Liver (tissue), 9 donors: ENCODE results near the gene COLEC12. TPM values are rescaled to one million over a fixed set of nuclear protein-coding genes. Genes with fewer than 3 reads are reported as not detected.

ENCODE experiments used
- DNase-seq: peaks from one replicate; pipeline ENCODE4 v3.0.0-alpha.2; 2017; ENCODE audit warnings: low spot score
- H3K27ac ChIP-seq, 2 donors: one replicate each; pipeline ENCODE4 v1.7.0; 2013; ENCODE audit warnings: inconsistent platforms in 2 of 2, low read length in 2 of 2, control low read depth in 1 of 2, low read depth in 1 of 2, mild to moderate bottlenecking in 1 of 2
- H3K27me3 ChIP-seq, 4 donors: one replicate each; pipeline versions ENCODE4 v1.6.1 to v1.7.0; 2013; ENCODE audit warnings: low read length in 3 of 4, inconsistent platforms in 1 of 4, mild to moderate bottlenecking in 1 of 4, moderate library complexity in 1 of 4; ENCODE audit not compliant: control insufficient read depth in 4 of 4, insufficient read depth in 4 of 4
- H3K36me3 ChIP-seq, 4 donors: one replicate each; pipeline versions ENCODE4 v1.6.1 to v1.7.0; 2013; ENCODE audit warnings: low read length in 3 of 4, mild to moderate bottlenecking in 3 of 4, low read depth in 1 of 4, moderate library complexity in 1 of 4; ENCODE audit not compliant: control insufficient read depth in 4 of 4, insufficient read depth in 3 of 4
- H3K4me1 ChIP-seq, 4 donors: one replicate each; pipeline versions ENCODE4 v1.6.1 to v1.7.0; 2013; ENCODE audit warnings: low read length in 3 of 4, mild to moderate bottlenecking in 3 of 4, moderate library complexity in 1 of 4; ENCODE audit not compliant: control insufficient read depth in 4 of 4, insufficient read depth in 4 of 4
- H3K4me3 ChIP-seq, 3 donors: one replicate each; pipeline versions ENCODE4 v1.6.1 to v1.7.0; 2013; ENCODE audit warnings: low read length in 3 of 3, control low read depth in 1 of 3, low read depth in 1 of 3, mild to moderate bottlenecking in 1 of 3
- H3K9ac ChIP-seq, 2 donors: one replicate each; pipeline ENCODE4 v1.7.0; 2013; ENCODE audit warnings: low read length in 2 of 2, mild to moderate bottlenecking in 2 of 2, moderate library complexity in 2 of 2, control low read depth in 1 of 2, low read depth in 1 of 2
- H3K9me3 ChIP-seq, 4 donors: one replicate each; pipeline versions ENCODE4 v1.6.1 to v1.7.0; 2013; ENCODE audit warnings: low read length in 3 of 4; ENCODE audit not compliant: control insufficient read depth in 4 of 4
- ATF3 ChIP-seq: IDR thresholded peaks from 2 replicates; pipeline ENCODE4 v1.6.1; 2016; ENCODE audit warnings: antibody characterized with exemption
- CTCF ChIP-seq: fragments of 150-350 bp; IDR thresholded peaks from 2 replicates; pipeline ENCODE4 v1.5.1; 2017; ENCODE audit warnings: improper control_type of control experiment, low read depth, low read length; ENCODE audit not compliant: missing input control
- EGR1 ChIP-seq, 2 donors: IDR thresholded peaks; 2 replicates each; pipeline ENCODE4 v1.6.1; 2016 to 2018; ENCODE audit warnings: antibody characterized with exemption in 2 of 2, low read depth in 2 of 2
- FOXA1 ChIP-seq: IDR thresholded peaks from 2 replicates; pipeline ENCODE4 v1.6.1; 2016; ENCODE audit warnings: antibody characterized with exemption
- FOXA2 ChIP-seq: IDR thresholded peaks from 2 replicates; pipeline ENCODE4 v1.6.1; 2016; ENCODE audit warnings: antibody characterized with exemption
- GABPA ChIP-seq, 2 donors: IDR thresholded peaks in 1 of 2; conservative IDR thresholded peaks in 1 of 2; 2 replicates each; pipeline ENCODE4 v1.6.1; 2016; ENCODE audit warnings: antibody characterized with exemption in 2 of 2, mild to moderate bottlenecking in 1 of 2, moderate library complexity in 1 of 2
- HNF4A ChIP-seq, 2 donors: conservative IDR thresholded peaks; 2 replicates each; pipeline ENCODE4 v1.6.1; 2016; ENCODE audit warnings: antibody characterized with exemption in 2 of 2, mild to moderate bottlenecking in 2 of 2
- HNF4G ChIP-seq: IDR thresholded peaks from 2 replicates; pipeline ENCODE4 v1.6.1; 2016; ENCODE audit warnings: antibody characterized with exemption
- JUND ChIP-seq, 2 donors: IDR thresholded peaks; 2 replicates each; pipeline ENCODE4 v1.6.1; 2016; ENCODE audit warnings: antibody characterized with exemption in 2 of 2
- MAX ChIP-seq: IDR thresholded peaks from 2 replicates; pipeline ENCODE4 v1.6.1; 2016; ENCODE audit warnings: antibody characterized with exemption
- NR2F2 ChIP-seq: IDR thresholded peaks from 2 replicates; pipeline ENCODE4 v1.6.1; 2016; ENCODE audit warnings: antibody characterized with exemption
- RAD21 ChIP-seq, 2 donors: IDR thresholded peaks; 2 replicates each; pipeline ENCODE4 v1.6.1; 2016; ENCODE audit warnings: antibody characterized with exemption in 2 of 2, mild to moderate bottlenecking in 2 of 2
- RXRA ChIP-seq, 2 donors: IDR thresholded peaks; 2 replicates each; pipeline ENCODE4 v1.6.1; 2017 to 2018; ENCODE audit warnings: antibody characterized with exemption in 2 of 2, mild to moderate bottlenecking in 1 of 2
- TAF1 ChIP-seq: conservative IDR thresholded peaks from 2 replicates; pipeline ENCODE4 v1.6.1; 2016; ENCODE audit warnings: antibody characterized with exemption, mild to moderate bottlenecking
- YY1 ChIP-seq: IDR thresholded peaks from 2 replicates; pipeline ENCODE4 v1.6.1; 2016; ENCODE audit warnings: antibody characterized with exemption, mild to moderate bottlenecking
- ZBTB33 ChIP-seq: IDR thresholded peaks from 2 replicates; pipeline ENCODE4 v1.6.1; 2016; ENCODE audit warnings: antibody characterized with exemption
- WGBS: extraction: QIAGEN DNeasy Blood & Tissue Kit; methylation state at CpG from one replicate; pipeline ENCODE4 v1.1.7; 2013; 5-methylcytosine and 5-hydroxymethylcytosine counted together
- polyA plus RNA-seq, 2 donors: library from polyadenylated mRNA; stranded (reverse) in 1 of 2; unstranded in 1 of 2; fragments of 200-250 nt in 1 of 2; fragments of >200 nt in 1 of 2; fragmentation: Nextera tagmentation in 1 of 2; extraction: Ambion mirVana in 1 of 2; gene quantifications; one replicate each; pipeline versions ENCODE4 v1.2.1 to v1.2.3, GENCODE V29; 2013 to 2015
- total RNA-seq, 2 donors: library from RNA; depleted of rRNA; stranded (reverse); fragments of >200 nt; gene quantifications; one replicate each; pipeline ENCODE4 v1.2.3, GENCODE V29; 2014
- donor health status: healthy.
- donor health status: healthy.
- donor health status: healthy.
- donor health status: healthy.
- donor health status: healthy.

The COLEC12 gene
- total and polyA plus RNA-seq, 4 donors: 0.03 to 1.6 (median 0.28) TPM

GRCh38 chr18:275486-275885 is 225.0 kb downstream of the COLEC12 start:
- no peak for TF ChIP-seq EGR1 (IDR thresholded peaks at IDR 0.05; ENCODE audit: low read depth in 2 of 2)
- no peak for TF ChIP-seq ATF3
- TF ChIP-seq JUND (IDR thresholded peaks at IDR 0.05): no peak
- TF ChIP-seq YY1: no peak
- no peak for TF ChIP-seq MAX
- TF ChIP-seq HNF4G: no peak
- no peak for TF ChIP-seq CTCF
- no peak for TF ChIP-seq FOXA2
- no peak for TF ChIP-seq HNF4A (conservative IDR thresholded peaks at IDR 0.05)
- TF ChIP-seq FOXA1: no peak
- TF ChIP-seq GABPA (IDR thresholded peaks at IDR 0.05 in 1 of 2, conservative IDR thresholded peaks at IDR 0.05 in 1 of 2): no peak
- TF ChIP-seq RXRA (IDR thresholded peaks at IDR 0.05): no peak
- TF ChIP-seq RAD21 (IDR thresholded peaks at IDR 0.05): no peak
- TF ChIP-seq NR2F2: no peak
- TF ChIP-seq TAF1: no peak
- Histone ChIP-seq H3K27ac (no peak overlapping the region), H3K4me3 (no peak overlapping the region), H3K9ac (no peak overlapping the region), H3K27me3 (no peaks in the 10 kb centered on the region), H3K9me3 (no peaks in the 10 kb centered on the region), H3K4me1 (no peaks in the 10 kb centered on the region), H3K36me3 (no peaks in the 10 kb centered on the region)
- DNase-seq: no peak
- WGBS: 84% methylated on average over 2 of the region's 2 CpGs

- Histone ChIP-seq H3K9ac (no peak overlapping the region), H3K27me3 (no peaks in the 10 kb centered on the region), H3K27ac (no peak overlapping the region), H3K9me3 (no peaks in the 10 kb centered on the region), H3K36me3 (no peaks in the 10 kb centered on the region), H3K4me1 (peaks cover 0 to 6% (median 5%) of the 10 kb centered on the region in 4 donors), H3K4me3 (no peak overlapping the region)
- TF ChIP-seq FOXA1 (no peak), ATF3 (no peak), ZBTB33 (no peak), EGR1 (IDR thresholded peaks at IDR 0.05; ENCODE audit: low read depth in 2 of 2) (no peak), CTCF (no peak)
- WGBS: 93% methylated on average over 8 of the region's 8 CpGs
- no peak for DNase-seq
These were observed 226.2 kb downstream of the COLEC12 start for GRCh38 chr18:274313-274712.
